NK-92 (cell line): ENCODE results near the gene MAGEF1.
"Not testable (repeated sequence)": the region's sequence is repeated elsewhere in the genome, so short reads cannot be mapped to it uniquely, and the experiment has no call there.

ENCODE experiments used
- DNase-seq: peaks from one replicate; lab custom pipeline; 2025; ENCODE audit not compliant: unreplicated experiment; lab: John Stamatoyannopoulos, UW

Gene MAGEF1

DNA sequence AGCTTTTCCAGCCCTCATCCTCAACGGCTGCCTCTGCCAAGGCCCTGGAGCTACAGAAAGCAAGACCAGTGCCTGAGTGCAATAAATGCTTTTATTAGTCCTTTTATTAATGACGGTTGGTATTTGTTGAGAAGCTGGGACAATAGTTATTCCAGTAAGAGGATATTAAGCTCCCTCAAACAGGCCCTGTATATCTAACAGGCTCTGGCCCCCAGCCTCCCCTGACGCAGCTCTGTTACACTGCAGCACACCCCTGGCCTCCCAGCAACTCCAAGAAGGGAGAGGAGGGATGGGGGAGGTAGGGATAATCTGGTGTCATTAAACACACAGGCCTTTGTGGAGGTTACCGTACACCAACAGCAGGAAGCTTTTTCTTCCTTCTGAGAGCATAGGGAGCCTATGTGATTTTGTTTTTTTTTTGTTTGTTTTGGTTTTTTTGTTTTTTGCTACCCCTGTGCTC is 30.8 kb upstream of the MAGEF1 start:
- DNase-seq: no peak

DNA sequence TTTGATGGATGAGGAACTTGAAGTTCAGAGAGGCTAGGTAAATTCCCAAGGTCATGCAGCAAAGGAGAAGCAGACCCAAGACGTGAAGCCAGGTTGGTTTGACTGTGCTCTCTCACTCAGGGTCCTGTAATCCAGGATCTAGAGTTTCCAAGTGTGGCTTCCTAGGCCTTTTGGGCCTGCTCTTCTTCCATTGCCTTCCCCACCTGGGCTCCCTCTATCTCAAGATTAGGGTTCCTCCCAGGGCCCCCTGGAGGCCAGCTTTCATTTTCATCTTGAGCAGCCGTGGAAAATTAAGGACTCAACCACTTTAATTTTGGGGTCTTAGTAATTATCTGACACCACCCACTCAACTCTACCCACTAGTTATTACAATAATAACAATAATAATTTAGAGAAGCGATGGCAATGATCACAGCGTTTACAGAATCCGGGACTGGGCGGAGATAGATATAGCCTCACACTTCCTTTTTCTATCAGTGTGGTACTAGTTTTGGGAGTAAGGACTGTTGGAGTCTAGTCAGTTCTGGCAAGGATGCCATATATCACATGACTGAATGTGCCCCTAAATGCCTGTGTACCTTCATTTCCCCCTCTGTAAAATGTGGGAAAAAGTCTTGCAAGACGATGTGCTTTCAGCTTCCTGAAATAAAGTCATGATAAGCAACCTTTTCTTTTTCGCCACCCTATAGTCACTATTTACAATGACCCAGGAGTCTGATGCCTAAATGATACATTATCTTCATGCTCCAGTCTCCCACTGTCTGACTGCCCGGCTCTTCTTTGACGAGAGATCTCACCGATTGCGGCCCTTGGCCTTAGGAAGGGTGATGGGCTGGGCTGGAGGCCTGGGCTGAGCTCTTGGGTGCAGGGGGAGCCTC is 30.2 kb upstream of the MAGEF1 start:
- no peak for DNase-seq

DNA sequence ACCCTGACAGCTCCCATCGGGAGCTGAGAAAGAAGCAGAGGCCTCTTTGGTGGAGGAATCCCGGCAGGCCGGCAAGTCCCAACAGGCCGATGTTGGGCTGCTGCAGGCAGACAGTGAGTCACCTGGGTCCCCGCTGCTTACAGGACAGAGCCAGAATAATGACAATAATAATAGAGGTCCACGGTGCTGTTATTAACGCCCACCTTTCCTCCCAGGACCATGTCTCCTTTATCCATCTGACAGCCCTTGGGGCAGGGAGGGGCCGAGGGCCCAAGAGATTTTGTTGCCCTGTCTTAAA is 29.3 kb upstream of the MAGEF1 start:
- DNase-seq: no peak

DNA sequence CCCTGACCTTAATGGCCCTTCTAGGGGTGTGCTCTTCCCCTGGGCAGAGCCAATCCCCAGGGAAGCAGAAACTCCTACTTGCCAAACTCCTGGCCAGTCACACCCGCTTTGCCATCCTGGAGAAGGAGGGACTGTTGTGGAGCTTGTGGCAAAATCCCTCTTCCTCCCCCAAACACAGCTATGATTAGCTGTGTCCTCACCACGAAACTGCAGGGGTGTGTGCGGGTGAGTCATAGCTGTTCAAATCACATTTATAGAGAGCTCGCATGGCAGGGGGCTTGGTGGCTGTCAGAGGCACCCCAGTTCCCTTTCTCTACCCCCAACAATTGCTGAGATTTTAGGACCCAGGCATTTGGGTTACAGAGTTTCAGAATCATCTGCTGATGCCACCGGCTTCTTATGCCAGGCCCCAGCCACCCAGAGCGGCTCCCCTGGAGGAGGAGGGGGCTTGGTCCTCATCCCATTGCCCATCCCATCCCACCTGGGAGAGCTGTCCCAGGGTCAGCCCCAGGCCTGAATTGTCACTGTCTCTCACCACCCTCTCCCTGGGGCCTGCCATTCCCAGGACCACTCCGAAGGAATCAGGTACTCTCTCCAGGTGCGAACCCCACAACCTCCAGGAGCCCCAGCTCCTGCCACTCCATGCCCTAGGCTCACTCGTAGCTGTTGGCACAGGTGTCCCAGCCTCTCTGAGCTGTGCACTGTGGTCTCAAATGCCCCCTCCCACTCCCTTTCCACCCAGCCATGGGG is 28.8 kb upstream of the MAGEF1 start:
- no peak for DNase-seq

DNA sequence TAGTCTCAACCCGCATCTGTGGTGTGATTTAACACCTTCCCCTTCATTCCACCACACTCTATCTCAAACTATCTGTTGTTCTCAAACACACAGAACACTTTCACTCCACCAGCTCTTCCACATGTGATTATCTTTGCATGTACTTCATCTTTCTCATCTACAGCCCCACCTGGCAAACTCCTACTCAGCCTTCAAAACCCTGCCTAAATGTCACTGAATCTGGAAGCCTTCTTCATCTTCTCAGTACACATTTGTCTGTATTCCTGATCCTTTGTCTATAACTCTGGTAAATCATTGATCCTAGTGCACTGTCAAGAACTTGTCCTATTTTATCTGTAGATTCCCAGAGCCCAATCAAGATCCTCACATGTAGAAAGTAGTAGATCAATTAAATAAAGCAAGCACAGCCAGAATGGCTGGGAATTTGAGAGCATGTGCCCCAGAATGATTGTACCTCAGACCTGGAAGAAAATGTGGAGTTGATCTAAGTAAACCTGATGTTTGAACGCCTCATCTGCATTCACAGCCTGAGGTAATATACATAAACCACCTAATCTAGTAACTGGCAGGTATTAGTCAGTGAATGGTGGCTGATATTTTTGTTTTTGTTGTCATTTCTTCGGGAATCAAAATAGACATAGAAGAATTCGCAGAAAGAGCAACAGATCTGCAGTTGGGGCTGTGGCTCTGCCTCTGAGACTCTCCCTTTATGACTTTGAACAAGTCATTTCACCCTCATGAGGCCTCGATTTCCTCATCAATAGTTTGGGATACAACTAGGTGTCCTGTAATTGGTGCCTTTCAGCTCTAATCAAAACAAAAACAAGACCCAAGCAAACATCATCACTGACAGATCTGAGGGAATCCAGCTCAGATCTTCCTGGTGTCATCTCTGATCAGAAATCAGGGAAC is 28.0 kb upstream of the MAGEF1 start:
- no peak for DNase-seq

DNA sequence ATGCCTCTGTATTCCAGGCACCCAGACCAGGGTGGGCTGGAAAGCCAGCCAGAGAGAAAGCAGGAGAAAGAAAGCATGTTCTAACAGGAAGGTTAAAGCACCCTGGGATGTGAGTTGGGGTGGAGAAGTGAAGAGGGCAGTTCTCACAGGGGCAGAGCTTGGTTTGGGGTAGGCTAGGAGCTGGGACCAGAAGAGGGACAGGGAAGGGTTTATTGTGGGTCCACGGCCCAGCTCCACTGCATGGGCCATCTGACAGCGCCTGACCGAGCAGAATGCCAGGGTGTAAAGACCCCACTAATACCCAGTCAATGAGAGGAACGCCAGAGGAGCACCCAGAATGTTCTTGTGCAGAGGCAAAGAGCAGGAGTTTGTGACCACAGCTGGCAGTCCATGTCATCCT is 27.1 kb upstream of the MAGEF1 start:
- DNase-seq: no peak

DNA sequence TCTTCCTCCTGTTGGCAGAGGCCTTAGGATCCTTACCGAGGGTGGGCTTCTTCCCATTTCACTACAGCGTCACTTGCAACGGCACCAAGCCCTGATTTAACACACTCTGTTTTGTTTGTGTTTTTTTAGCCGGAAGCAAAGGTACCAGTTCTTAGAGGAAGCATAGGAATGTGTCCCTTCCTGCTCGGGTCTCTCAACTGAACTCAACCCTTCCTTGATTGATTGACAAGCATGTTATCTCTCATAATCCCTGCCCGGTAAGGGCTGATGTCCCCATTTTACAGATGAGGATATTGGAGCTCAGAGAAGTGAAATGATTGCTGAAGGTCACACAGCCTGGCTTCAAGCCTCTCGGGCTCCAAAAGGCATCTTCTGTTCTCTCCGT is 26.6 kb upstream of the MAGEF1 start:
- DNase-seq: no peak

DNA sequence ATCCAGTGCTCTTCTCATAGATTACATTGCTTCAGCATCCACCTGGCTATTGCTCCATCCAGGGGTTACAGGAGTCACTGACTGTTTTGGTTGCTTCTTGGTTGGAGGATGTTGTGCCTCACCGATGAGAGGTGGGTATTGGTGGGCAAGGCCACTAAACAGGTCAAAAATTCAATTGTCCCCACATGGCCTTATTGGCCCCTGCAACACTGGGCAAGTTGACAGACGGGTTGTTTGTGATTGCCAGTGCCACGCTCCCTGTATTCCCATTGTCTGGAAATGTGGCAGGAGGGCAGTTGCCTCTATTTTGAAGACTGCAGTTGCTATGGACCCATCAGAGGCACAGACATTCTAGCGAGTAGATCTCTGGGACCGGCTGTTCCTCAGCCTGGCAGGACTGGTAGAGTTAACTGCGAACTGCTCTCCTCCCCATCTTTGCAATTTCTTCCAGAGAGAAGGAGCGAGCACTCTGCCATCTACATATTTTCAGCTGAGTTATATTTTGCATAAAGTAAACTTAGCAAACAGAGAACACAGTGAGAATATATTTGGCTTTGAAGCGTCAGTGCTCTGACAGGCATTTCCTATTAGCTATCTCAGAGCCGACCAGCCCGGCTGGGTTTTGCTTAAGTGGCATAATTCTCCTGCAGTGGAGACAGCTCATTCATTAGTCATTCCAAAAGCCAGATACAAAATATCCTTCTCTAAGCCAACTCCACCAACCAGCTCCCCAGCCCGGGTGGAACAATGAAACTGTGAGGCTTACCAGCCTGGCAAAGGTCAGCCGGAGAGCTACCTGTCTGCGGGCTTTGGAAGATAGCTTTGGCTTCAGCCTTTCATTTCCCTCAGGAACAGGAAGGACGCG is 26.0 kb upstream of the MAGEF1 start:
- no peak for DNase-seq

DNA sequence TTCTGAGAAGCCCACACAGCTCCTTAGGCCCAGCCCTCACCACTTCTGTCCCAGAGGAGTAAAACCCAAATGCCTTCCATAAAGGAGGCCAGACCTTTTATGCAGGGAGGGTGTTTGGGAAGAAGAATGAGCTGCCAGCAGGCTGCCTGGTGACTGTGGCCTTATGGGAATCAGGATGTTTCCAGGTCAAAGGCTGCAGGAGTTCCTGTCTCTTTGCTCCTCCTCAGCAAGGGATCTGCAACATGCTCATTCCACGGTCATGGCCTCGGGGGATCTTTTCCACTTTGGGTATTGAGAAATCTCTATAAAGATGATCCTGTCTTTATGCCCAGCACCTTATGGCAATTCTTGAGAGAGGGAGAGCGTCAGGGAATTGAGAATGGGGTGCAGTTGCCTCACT is 25.2 kb upstream of the MAGEF1 start:
- no peak for DNase-seq

DNA sequence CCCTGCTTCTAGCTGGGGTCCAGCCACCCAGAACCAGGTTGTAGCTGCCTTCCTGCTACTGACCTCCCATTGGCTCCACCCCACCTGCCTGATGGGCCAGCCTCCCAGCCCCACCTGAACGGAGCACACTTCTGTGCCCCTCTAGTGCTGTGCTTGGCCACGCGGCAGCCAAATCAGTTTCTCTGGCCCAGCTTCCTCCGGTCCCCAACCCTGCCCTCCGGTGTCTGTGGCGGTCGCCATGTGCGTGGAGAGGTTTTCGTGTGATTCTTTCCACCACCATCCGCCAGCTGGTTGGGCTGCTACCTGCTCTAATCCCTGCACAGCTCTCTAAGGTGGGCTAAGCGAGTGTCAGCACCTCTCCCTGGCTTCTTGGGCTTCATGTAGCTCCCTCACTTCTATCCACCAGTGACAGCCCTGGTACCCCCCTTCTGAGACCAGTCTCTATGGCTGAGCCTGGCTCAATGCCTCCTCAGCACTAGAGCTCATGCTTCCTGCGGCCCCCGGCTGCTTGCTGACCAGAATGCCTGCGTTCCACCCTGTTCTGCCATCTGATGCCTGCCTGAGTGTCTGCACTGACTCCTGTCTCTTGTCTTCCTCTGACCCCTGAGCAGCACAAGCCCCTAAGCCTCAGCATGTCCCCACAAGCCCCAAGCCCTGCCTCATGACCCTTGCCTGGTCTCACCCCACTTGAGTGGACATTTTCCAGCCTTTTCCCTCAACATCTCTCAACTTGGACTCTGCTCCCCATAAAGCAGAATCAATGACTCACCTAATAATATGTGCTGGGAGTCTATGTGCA is 23.2 kb upstream of the MAGEF1 start:
- DNase-seq: no peak

DNA sequence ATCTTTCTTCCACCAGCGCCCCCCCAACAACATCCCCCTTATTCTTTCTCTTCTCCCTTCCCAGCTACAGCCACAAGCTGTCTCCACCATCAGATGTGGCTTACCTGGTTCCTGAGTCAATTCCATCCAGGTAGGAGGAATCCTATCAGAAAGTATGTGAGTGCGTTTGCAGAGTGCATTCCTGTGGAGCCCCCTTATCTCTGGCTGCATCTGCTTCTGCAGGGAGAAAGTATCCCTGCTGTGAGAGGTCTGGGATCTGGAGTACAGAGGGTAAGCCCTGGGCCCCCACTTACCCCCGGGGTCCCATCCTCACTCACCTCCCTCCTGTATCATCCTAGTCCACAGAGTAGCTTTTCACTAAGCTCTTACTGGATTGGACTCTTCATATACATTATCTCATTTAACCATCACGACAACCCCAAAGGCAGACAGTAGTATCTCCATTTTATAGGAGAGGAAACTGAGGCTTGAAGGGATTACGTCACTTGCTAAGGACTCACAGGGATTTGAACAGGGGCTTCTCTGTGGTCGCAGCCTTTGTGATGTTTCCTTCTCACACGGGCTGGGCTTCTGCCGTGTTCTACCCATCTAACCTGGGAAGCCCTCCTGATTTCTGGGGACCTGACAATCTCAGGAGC is 22.2 kb upstream of the MAGEF1 start:
- no peak for DNase-seq

DNA sequence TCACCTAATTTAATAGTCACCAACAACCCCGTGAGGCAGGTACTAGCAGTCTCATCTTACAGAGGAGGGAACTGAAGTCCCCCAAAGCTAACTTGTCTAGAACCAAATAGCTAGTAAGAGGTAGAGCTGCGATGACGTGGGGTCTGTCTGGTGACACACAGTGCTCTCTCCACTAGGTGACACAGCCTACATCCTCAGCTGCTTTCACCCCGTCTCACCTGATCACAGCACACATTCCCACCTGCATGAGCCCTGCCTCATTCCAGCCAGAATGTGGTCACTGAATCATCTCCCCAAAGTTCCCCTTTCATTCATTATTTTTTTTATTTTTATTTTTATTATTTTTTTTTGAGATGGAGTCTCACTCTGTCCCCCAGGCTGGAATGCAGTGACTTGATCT is 21.3 kb upstream of the MAGEF1 start:
- DNase-seq: no peak

DNA sequence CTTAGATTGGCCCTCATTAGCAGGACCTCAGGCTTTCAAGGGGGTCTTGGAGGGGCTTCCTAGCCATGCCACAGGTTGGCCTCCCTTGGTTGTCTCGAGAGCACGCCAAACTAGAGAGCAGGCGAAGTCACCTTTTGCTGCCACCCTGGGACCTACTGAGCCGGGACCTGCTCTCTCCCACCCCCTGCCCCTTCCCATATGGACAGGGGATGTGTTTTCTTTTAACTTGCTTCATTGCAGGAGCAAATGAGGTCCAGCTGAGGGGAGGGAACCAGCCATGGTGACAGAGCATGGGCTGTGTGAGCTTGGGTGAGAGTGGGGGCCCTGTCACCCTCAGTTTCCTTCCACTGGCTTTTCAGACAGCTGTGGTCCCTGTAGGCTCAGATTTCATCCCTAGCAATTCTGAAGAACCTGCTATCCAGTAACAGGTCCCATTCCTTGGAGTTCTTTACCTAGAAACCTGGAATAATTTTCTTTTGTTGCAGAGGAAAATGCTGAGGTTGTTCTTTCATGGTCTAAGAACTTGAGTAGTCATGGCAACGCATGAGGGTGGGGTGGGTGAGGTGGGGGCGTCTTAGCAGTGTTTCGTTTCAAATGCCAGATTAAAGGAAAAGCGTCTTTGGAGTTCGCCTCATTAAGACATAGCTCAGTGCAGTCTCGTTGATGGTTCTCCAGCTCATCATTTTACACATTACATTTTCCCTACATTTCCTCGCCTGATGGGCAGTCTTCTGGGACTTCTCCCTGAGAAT is 20.1 kb upstream of the MAGEF1 start:
- DNase-seq: no peak

DNA sequence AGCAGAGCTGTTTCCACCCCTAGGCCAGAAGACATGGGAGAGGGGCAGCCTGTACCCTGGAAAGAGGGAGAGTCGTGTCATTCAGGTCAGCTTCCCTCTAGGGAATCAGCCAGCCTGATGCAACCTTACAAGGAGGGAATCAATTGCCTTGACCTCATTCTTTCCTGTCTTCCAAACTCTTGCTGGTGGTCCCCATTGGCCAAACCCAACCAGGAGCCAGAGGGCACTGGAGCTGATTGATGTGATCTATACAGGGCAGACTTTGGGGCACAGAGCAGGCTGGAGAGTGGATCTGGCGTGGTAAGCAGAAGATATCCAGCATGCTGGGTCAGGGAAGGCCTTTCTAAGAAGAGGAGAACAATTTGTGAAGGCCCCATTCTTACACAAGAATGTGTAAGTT is 19.1 kb upstream of the MAGEF1 start:
- no peak for DNase-seq

DNA sequence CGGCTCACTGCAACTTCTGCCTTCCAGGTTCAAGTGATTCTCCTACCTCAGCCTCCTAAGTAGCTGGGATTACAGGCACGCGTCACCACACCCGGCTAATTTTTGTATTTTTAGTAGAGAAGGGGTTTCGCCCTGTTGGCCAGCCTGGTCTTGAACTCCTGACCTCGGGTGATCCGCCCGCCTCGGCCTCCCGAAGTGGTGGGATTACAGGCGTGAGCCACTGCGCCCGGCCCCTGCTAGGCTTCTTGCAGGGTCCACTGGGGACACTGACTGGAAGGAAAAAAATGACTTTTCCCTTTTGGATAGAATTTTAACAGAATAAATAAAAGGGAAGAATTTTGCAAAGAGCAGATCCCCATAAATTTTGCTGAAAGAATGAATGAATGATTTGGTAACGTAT is 17.3 kb upstream of the MAGEF1 start:
- DNase-seq: not testable (repeated sequence)

DNA sequence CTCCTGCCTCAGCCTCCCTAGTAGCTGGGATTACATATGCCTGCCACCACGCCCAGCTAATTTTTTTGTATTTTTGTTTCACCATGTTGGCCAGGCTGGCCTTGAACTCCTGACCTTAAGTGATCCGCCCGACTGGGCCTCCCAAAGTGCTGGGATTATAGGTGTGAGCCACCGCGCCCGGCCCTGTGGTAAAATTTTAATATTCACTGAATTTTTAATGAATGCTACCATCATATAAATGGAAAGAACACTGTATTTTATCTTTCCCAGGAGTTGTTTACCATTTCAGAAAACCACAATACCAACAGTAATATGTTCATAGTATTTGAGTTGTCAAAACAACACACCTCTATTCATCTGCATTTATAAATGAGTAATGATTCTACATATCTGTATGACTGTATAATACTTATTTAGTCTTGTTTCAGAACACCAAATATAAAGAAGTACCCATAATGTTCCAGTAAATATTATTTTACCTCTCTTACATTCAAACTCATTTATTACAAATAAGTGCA is 16.2 kb upstream of the MAGEF1 start:
- no peak for DNase-seq

DNA sequence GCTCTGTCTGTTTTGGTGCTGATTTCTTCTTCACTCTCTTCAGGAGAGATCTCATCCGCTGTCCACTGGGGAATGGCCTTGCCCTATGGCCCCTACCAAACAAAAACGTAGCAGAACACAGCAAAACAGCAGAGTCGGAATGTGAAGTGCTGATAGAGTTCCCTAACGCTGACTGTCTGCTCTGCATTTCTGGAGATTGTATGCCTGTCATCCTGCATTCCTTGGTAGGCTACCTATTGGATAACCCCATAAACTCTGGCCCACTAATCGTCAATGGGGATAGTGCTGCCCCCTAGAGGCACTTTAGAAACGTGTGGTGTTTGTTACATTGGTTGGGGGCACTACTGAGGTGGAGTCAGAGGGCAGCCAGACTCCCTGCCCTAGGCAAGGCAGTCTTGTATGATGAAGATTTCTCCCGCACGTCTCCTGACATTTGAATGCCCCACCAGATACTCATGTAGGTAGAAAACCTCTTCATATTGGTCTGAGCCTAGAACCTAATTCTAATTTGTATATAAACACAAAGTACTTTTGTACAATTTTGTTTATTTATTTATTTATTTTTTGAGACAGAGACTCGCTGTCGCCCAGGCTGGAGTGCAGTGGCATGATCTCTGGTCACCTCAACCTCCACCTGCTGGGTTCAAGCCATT is 15.6 kb upstream of the MAGEF1 start:
- DNase-seq: no peak

DNA sequence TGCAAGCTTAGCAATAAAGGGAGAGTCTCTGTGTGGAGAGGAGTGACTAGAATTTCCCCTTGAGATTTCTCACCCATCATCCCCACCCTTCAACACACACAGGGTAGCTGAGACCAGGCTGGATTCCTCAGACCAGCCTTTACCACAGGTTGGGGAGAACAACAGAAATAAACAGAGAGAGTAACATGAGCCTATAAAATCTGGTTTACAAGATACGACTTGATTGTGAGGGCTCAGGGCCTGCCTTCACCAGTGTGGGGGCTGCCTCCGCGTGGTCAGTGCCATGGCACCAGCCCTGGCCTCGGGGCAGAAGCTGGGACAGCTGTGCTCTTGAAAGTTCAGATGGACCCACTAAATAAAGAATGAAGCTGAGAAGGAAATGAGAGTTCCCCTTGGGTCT is 14.6 kb upstream of the MAGEF1 start:
- no peak for DNase-seq
